HG02981 (cell line): ENCODE results near the gene AQP6.
"Not testable (repeated sequence)": the region's sequence is repeated elsewhere in the genome, so short reads cannot be mapped to it uniquely, and the experiment has no call there.

Source experiments
- ATAC-seq: cut with Tn5 transposase; IDR thresholded peaks from one replicate; pipeline ENCODE4 v1.9.1; 2021; ENCODE audit warnings: mild to moderate bottlenecking, moderate library complexity; ENCODE audit not compliant: unreplicated experiment

Gene AQP6

DNA sequence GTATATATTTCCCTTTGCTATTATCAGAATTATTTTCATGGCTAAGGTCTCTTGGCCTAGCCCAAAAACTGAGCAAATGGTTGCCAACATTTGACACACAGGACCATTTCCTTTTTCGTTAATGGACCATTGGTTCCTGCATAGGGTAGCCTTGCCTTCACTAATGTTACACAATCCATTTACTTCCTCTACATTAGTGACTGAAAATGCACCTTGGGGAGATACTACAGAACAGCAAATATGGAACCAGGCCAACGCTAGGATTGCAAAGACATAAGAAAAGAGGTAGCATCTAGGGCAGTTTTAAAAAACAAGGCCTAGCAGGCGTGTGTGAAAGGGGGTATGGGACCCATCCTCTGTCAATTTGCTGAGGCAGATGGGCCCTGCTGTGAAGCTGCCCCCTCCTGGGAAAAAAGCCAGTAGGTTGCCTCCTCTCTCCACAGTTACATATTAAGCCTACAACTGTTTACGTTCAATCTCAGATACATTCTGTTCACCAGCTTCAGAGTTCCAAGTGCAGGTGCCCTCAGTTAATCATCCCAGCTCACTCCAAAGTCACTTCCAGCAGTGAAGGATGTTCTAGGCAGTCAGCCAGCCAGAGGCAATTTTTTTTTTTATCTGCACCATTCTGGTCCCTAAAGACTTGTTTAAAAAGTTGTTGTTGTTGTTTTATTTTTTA is 15.0 kb downstream of the AQP6 start:
- no peak for ATAC-seq

DNA sequence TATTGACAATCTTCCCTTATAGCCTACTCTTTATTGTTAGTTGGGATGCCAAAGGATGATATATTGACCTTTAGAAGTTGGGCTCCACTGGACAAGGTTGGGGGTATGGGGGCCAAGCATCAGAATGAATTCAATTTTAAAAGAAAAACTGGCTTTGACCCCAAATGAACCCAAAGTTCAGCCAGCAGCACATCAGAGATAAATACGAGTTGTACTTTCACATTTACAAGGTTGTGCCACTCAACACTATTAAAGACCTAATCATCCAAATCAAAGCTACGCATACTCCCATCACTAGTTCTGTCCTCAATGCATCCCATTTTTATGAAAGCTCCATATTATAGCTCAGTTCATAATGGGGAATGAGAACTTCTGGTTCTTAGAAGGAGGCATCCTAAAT is 16.7 kb downstream of the AQP6 start:
- not testable (repeated sequence) for ATAC-seq

DNA sequence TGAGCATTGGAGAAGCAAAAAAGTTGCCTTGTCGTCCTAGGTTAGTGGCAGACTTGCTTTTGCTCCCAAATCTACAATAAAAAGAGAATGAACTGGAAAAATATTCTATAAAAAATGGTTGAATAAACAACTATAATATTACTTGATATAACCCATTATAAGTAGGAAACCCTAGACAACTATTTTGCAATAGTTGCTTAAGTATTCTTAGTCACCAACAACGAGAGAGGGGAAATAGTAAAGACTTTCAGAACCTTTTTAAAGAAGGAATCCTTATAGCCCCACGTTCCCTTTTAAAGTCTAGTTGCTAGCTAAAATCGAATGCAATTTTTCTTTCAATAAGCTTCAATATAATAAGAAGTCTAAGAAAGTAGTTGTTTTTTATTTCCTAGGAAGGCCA is 17.5 kb downstream of the AQP6 start:
- ATAC-seq = no peak

DNA sequence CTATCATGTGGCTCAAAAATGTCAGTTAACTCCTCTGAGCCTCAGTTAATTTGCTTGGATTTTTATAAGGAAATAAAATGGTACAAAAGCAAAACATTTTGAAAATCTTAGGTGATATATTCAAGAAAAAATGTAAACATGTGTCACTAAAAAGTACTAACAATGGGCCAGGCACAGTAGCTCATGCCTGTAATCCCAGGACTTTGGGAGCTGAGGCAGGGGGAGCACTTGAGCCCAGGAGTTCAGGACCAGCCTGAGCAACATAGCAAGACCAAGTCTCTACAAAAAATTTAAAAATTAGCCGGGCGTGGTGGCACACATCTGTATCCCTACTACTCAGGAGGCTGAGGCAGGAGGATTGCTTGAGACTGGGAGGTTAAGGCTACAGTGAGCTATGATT is 25.7 kb downstream of the AQP6 start:
- no peak for ATAC-seq

DNA sequence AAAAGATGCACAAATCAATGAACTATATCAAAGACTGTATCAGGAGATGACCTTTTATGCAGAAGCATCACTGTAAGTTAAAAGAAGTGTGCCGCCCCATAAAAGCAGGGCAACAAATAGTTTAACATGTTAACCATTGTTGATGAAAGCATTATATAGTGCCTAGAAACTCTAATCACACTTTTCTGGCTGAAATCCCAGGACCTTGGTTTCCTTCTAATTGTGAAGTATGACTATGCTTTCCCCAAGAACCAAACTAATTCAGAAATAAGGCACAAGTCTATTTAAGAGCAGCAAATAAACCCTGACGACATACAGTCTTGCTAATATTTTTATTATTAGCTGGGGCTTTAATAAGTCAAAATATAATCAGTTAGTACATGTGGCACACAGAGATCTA is 30.8 kb downstream of the AQP6 start:
- no peak for ATAC-seq

DNA sequence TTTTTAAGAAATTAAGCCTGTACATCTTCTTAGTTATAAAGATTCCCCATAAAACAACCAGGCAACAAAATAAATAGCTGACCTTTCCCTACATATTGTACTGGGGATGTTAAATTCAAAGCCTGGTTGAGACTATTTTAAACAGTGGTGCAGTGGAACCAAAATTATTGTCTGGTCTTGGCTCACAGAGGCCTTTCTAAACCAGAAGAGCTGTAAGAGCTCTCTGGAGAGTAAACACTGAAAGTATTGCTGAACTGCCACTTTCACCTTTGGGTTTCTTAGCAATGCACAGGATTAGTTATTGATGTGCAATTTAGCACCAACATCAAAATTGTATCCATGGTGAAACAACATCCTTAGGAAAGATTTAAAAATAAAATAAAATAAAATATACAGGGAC is 31.9 kb downstream of the AQP6 start:
- no peak for ATAC-seq

DNA sequence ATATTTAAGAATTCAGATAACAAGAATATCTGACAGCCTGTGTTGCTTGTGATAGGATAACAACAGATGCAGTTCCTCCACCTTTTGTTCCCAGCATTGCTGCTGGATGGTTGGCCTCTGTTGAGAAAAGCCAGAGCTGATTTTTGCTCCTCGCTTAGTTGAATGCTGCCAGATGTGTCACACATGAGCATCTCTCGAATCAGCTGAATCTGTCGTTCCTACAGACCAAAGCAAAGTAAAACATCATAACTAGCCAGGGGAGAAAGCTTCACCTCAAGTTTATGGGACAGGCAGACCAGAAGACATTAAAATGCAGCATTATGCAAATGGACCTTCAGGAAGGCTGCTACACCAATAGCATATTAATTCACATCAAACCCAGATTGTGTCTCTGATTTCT is 32.4 kb downstream of the AQP6 start:
- no peak for ATAC-seq

DNA sequence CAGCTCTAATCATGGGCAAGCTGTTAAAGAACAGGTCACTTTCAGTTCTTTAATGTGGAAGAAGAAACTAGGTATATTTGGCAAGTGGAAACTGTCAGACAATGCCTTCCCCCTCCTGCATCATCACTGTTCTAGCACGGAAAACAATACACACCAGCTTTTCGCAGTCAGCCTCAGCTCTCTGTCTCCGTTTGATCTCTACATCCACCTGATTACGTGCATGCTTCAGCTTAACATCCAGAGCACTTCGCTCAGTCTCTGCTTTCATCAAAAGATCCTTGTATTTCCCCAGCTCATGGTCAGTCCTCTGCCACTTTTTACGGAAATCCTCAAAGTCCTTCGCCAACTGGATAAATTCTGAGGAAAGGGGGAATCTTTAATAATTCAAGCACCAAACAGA is 33.5 kb downstream of the AQP6 start:
- no peak for ATAC-seq

DNA sequence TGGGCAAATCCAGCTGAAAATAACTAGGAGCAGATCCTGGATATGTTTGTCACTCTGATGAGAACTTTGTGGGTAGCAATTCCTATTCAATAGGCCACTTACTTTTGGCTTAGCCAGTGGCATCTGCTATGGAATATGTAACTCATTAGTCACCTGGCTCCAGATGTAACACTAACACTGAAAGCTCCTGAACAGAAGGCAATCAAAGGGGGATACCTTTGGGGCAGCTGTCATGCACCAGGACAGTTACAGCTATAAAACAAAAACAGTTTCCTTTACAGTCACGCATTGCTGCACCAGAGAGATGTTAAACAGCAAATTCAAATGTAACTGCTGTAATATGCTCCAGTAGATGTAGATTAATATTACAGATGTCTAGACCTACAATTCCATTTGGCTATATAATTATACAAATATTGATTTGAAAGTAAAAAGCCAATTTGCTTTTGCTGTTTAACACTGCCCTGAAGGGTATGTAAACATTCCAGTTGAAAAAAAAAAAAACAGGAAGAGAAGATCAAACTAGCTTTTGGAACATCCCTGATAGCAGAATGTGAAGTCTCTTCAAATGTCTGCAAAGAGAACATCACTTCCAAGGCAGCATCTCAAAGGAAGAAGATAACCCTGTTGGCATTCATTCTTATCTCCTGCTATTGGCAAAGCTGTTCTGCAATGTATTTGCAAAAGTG is 34.2 kb downstream of the AQP6 start:
- ATAC-seq = no peak

DNA sequence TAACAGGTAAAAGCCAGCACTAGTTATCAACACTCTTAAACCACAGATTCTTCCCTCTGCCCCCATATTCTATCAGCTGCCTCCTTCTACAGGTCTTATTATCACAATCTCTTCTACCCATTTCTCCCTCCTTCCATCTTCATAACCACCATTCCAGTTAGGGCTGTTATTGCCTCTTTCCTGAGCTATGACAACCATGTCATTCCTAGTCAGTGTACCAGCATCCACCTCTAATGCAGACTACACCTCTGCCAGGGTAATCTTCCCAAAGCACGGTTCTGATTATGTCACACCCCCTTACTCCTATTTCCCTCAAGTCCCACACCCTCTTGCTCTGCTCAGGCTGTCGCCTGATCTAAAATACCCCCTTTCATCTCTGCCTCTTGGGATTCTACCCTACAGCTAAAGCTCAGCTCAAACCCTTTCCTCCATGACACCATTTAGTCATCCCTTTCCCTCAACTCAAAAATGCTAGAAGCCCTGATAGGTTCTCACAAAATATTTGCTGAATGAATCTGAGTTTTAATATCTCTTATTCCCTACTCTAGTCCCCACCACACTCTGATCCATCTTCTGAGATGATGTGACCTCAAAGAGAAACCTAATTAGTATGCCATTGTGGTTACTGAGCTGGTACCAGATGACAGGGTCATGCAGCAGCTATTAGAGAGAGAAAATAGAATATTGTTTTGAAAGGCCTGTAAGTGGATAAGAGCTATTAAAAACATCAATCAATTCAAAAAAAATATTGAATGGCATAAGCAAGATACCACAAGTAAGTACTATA is 40.8 kb downstream of the AQP6 start:
- no peak for ATAC-seq

DNA sequence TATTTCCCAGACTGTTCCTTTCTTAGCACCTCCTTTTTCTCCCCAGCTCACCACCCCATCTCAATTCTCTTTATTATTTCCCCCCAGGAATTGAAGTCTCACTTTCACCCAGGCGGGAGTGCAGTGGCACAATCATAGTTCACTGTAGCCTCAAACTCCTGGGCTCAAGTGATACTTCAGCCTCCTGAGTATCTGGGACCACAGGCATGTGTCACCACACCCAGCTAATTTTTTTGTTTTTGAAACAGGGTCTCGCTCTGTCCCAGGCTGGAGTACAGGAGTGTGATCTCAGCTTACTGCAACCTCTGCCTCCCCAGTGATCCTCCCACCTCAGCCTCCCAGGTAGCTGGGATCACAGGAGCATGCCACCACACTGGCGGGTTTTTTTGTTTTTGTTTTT is 41.6 kb downstream of the AQP6 start:
- no peak for ATAC-seq

DNA sequence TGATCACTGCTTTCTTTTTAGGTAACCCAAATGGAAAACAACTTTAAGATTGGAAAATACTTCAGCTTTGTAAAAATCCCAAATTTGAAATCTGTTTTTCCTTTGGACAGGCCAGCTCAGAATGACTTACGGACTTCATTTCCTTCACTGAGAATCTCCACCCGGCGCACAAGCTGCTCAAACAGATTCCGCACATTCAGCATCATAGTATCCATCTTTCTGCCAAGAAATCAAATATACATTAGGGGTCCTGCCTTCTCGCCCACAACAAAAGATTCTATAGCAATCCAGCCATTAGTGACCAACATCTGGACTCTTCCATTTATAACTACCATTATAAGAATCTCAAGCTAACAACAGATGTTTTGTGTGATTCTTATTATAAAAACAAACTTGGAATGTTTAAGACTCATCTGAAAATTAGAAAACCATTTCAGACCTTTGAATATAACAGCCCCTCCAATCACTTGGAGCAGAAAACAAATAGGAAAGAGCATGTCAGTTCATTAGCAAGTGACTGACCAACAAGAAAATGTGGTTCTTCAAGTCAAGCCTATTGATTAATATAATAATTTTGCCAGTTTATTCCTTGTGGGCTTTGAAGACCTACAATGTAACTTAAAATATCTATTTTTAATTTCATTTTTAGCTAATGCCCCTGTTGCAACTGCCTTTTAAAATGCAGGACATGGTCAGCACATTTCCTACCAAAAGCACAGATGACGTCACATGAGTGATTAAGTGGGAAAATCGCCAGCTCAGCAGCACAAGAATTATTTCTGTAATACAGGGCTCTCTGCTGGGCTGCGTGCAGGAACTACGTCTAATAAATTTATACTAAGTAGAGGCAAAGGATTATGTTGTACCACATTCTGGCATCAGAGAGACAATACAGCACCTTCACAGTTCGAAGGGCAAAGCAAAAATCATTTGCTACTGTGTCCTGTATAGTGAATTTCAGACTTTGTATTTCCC is 44.0 kb downstream of the AQP6 start:
- no peak for ATAC-seq

DNA sequence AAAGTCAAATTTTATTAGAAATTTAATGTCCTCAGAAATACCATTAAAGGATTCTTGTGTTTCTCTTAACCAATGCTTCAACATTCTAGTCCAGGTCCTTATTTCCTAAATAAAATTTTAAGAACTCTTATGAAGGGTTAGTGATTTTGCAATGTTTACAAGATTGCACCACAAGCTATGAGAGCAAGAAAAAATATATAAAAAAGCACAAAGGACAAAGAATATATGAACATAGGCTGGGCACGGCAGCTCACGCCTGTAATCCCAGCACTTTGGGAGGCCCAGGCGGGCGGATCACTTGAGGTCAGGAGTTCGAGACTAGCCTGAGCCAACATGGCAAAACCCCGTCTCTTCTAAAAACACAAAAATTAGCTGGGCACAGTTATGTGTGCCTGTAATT is 44.9 kb downstream of the AQP6 start:
- no peak for ATAC-seq

DNA sequence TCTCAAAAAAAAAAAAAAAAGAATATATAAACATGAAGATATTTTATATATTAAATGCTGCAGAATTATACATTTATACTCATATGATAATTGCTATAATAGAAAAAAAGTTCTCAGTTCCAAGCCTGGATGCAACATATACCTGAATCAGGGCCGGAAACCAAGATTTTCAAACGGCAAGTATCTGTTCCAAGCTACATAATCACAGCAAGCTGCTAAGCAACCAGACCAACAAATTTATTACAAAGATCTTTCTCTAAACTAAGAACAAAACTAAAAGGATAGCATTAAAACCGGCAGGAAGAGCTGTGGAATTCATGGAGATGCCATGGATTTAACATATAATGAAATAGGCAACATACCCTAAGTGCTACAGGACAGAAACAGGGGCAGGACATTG is 45.4 kb downstream of the AQP6 start:
- ATAC-seq = no peak

DNA sequence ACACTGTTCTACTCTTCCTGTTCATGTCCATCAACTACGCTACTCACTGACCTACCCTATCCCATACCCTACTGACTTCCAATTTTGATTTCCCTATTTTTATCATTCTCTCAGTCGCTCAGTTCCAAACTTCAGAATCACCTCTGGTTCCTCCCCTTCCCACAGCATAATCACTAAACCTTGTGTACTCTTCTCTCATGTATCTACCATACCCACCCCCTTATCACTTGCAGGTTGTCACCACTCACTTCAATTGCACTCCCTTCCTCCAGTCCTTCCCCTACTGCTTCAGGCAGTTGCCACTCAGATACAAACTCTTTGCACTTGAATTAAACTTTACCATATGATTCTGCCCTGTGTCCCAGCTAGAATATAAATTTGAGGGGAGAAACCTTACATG is 46.2 kb downstream of the AQP6 start:
- no peak for ATAC-seq

DNA sequence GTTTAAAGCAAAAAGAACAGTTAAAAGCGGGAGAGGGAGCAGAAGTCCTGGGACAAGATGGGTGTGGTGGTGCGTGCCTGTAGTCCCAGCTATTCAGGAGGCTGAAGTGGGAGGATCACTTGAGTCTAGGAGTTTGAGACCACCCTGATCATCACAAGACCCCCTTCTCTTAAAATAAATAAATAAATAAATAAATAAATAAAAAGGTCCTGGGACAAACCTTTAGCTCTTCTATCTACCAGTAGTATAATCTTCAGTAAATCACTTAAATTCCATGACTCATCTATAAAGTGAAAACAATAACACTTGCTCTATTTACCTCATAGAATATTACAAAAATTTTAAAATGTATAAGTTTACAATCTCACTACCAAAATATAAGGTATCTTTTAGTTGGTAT is 46.8 kb downstream of the AQP6 start:
- ATAC-seq = no peak

DNA sequence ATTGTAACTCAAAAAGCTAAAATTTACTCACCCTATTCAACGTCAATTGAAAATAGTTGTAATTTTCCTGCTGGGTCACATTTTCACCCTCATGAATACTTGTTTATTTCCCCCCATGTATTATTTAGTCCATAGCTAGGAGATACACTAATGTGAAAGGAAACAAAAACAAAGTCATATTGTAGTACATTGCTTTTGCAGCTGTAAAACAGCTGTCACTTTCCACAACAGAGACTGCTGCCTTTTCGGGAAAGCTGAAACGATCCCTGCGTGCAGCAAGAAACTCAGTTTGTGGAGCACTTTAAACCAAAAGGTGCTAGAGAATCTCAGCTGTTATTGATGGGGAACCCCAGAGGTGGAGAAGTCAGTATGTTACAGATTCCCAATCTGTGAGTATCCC is 48.3 kb downstream of the AQP6 start:
- no peak for ATAC-seq

DNA sequence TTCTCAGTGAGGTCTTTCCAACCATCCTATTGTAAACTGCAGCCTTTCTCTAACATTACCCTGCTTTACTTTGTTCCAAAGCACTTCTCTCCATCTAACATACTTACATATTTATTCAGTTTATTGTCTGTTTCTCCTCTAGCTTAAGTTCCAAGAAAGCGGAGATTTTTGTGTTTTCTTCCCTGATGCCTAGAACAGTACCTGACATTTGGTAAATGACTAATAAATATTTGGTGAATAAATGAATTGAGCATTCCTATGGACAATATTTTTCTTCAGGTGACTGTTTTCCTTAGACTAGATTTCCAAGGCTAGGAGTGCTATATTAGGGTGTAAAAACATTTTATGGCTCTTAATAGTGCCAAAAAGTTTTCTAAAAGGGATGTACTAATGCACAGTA is 50.2 kb downstream of the AQP6 start:
- ATAC-seq = no peak

DNA sequence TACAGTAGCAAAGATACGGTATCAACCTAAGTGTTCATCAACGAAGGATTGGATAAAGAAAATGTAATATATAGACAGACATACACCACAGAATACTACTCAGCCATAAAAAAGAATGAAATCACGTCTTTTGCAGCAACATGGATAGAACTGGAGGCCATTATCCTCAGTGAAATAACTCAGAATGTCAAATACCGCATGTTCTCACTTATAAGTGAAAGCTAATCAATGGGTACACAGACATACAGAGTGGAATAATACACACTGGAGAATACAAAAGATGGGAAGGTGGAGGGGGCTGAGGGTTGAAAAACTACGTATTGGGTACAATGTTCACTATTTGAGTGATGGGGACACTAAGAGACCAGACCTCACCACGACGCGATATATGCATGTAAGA is 51.5 kb downstream of the AQP6 start:
- ATAC-seq = no peak

DNA sequence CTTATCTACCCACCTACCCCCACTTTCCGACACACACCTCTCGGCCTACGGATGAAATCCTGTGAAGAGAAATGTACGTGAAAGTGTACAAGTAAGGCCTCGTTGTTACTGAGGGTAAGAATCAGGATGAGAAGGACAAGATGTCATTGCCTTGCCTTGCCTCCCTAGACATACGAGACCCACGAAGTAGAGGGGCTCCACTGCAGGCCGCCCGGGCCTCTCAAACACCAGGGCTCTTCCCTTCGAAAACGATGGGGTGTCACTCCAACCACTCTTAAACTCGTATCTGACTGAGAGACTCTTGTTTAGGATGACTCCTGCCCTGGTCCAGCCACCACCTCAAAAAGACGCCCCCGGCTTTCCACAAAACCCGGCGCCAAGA is 52.0 kb downstream of the AQP6 start:
- no peak for ATAC-seq
